Sigmoid colon (tissue), 4 donors: ENCODE results near the gene C5orf34.

ENCODE experiments used
- EP300 ChIP-seq, 4 donors: sonication (generic); formaldehyde crosslinking; IDR thresholded peaks; one replicate each; pipeline ENCODE4 v1.6.1; 2017; ENCODE audit warnings: antibody characterized with exemption in 4 of 4
- POLR2A ChIP-seq, 2 donors: fragments of 450-650 bp; IDR thresholded peaks; one replicate each; pipeline ENCODE4 v1.6.1; 2016; ENCODE audit warnings: antibody characterized with exemption in 2 of 2, mild to moderate bottlenecking in 2 of 2, moderate library complexity in 2 of 2
- TF ChIP-seq, protein P1 (sequence below), 4 experiments: fragments of 450-650 bp in 3 of 4; fragments of 200-600 bp in 1 of 4; IDR thresholded peaks; one replicate each; pipeline ENCODE4 v1.5.1; 2016 to 2019; ENCODE audit warnings: antibody characterized with exemption in 4 of 4, mild to moderate bottlenecking in 3 of 4, moderate library complexity in 2 of 4

- TF ChIP-seq POLR2A (IDR thresholded peaks at IDR 0.05) (no peak), EP300 (IDR thresholded peaks at IDR 0.05) (no peak)
- TF ChIP-seq, protein P1, sequence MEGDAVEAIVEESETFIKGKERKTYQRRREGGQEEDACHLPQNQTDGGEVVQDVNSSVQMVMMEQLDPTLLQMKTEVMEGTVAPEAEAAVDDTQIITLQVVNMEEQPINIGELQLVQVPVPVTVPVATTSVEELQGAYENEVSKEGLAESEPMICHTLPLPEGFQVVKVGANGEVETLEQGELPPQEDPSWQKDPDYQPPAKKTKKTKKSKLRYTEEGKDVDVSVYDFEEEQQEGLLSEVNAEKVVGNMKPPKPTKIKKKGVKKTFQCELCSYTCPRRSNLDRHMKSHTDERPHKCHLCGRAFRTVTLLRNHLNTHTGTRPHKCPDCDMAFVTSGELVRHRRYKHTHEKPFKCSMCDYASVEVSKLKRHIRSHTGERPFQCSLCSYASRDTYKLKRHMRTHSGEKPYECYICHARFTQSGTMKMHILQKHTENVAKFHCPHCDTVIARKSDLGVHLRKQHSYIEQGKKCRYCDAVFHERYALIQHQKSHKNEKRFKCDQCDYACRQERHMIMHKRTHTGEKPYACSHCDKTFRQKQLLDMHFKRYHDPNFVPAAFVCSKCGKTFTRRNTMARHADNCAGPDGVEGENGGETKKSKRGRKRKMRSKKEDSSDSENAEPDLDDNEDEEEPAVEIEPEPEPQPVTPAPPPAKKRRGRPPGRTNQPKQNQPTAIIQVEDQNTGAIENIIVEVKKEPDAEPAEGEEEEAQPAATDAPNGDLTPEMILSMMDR (IDR thresholded peaks at IDR 0.05): no peak
Measured at GRCh38 chr5:43515678-43516048, 715 bp upstream of the C5orf34 start.
